HG03025 (cell line): Measurements from ENCODE around the gene THAP3.

ENCODE experiments used
- ATAC-seq: cut with Tn5 transposase; IDR thresholded peaks from one replicate; pipeline ENCODE4 v1.9.1; 2021; ENCODE audit warnings: mild to moderate bottlenecking, moderate library complexity; ENCODE audit not compliant: unreplicated experiment, low FRiP score

The THAP3 gene

DNA sequence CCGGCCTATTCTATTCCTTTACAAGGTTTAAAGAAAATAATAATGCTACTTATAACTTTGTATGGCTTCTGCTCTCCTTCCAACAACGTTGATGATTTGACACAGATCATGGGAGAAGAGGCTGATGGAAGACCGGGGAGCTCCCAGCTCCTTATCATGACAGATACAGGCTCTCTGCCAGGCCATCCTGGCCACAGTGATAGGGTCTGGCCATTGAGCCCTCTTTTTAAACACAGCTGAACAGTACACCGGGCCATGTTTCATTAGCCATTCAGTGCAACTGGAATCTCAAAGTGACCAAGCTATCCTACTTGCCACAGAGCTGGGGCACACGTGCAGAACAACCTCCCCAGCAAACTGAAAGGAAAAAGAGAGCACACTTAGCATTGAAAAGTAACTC is 42.0 kb downstream of the THAP3 start:
- no peak for ATAC-seq

DNA sequence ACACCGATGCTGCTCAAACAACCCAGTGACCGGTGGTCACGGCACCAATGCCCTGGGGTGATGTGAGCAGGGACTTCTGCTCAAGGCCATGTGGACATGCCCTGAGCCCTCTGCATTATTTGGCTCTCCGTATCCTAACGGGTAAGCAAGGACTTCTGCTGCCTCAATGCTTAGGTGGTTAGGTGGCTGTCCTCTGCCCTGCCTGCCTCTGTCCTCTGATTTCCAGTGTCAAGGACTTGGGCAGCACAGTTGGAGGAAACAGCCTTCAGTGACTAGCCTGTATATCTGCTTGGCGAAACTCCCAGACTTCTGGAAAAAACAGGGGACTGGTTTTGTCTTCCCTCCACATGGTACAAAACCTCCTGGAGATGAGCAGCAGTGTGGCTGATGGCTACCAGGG is 42.5 kb downstream of the THAP3 start:
- no peak for ATAC-seq

GRCh38 chr1:6668503-6668902 is 43.8 kb downstream of the THAP3 start:
- no peak for ATAC-seq

GRCh38 chr1:6672558-6672957 is 47.9 kb downstream of the THAP3 start:
- ATAC-seq, result no peak

- no peak for ATAC-seq
These were observed 49.2 kb downstream of the THAP3 start for GRCh38 chr1:6673816-6674398.

- no peak for ATAC-seq
These were observed 50.1 kb downstream of the THAP3 start for GRCh38 chr1:6674771-6675170.

DNA sequence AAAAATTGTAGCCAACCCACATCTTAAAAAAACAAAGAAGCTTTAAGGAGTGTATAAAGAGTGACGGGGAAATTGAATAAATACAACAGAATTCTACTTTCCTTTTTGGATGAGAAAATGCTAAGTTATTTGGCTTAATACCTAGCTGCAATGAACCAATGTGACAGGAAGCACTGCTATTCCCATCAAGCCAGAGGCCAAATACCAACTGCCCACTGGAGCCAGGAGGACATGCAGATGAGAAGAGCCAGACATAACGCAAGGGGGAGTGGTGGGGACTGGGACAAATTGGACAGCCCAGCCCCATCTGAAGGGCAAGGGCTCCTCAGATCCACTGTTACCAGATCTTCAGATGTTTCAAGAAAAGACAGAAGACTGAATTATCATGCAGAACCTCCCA is 51.3 kb downstream of the THAP3 start:
- ATAC-seq, result no peak
